Spleen (tissue), 11 donors: ENCODE data around the gene USP7. TPM values are rescaled to one million over a fixed set of nuclear protein-coding genes. Genes with fewer than 3 reads are reported as not detected.

Source experiments
- DNase-seq: peaks from one replicate; pipeline ENCODE4 v3.0.0-alpha.2; 2020
- H3K27ac ChIP-seq, 8 donors: fragments of 200-600 bp; sonication (generic) in 7 of 8; 1 replicate in 4 of 8; 2 replicates in 4 of 8; pipeline versions ENCODE4 v1.5.0 to v1.8.0; 2016 to 2021; ENCODE audit warnings: inconsistent platforms in 4 of 8, mild to moderate bottlenecking in 4 of 8, moderate library complexity in 1 of 8
- H3K27me3 ChIP-seq, 7 donors: fragments of 200-600 bp; sonication (generic) in 6 of 7; replicated peaks in 1 of 7; 1 replicate in 4 of 7; 2 replicates in 3 of 7; pipeline versions ENCODE4 v1.5.0 to v1.8.0; 2016 to 2021; ENCODE audit warnings: inconsistent platforms in 3 of 7, mild to moderate bottlenecking in 1 of 7
- H3K36me3 ChIP-seq, 6 donors: fragments of 200-600 bp; sonication (generic) in 5 of 6; 1 replicate in 4 of 6; 2 replicates in 2 of 6; pipeline versions ENCODE4 v1.5.0 to v1.8.0; 2016 to 2021; ENCODE audit warnings: inconsistent platforms in 2 of 6
- H3K4me1 ChIP-seq, 6 donors: fragments of 200-600 bp; sonication (generic) in 5 of 6; 1 replicate in 3 of 6; 2 replicates in 3 of 6; pipeline versions ENCODE4 v1.5.0 to v1.8.0; 2016 to 2021; ENCODE audit warnings: inconsistent platforms in 3 of 6
- H3K4me3 ChIP-seq, 8 donors: fragments of 200-600 bp; sonication (generic) in 7 of 8; 1 replicate in 4 of 8; 2 replicates in 4 of 8; pipeline versions ENCODE4 v1.5.0 to v1.8.0; 2016 to 2021; ENCODE audit warnings: inconsistent platforms in 4 of 8, mild to moderate bottlenecking in 4 of 8, moderate library complexity in 2 of 8
- H3K9me3 ChIP-seq, 8 donors: fragments of 200-600 bp; sonication (generic) in 7 of 8; 1 replicate in 4 of 8; 2 replicates in 4 of 8; pipeline versions ENCODE4 v1.5.0 to v1.8.0; 2016 to 2021; ENCODE audit warnings: inconsistent platforms in 4 of 8
- CTCF ChIP-seq, 11 experiments: fragments of 200-600 bp in 7 of 11; fragments of 450-650 bp in 4 of 11; sonication (generic) in 4 of 11; IDR thresholded peaks in 8 of 11; conservative IDR thresholded peaks in 3 of 11; 1 replicate in 7 of 11; 2 replicates in 4 of 11; pipeline versions ENCODE4 v1.4.0 to v1.8.0; 2016 to 2021; ENCODE audit warnings: antibody characterized with exemption in 11 of 11, inconsistent platforms in 4 of 11, mild to moderate bottlenecking in 1 of 11
- POLR2A ChIP-seq, 3 donors: fragments of 450-650 bp; IDR thresholded peaks; one replicate each; pipeline ENCODE4 v1.5.1; 2017; ENCODE audit warnings: antibody characterized with exemption in 3 of 3, mild to moderate bottlenecking in 1 of 3
- POLR2AphosphoS5 ChIP-seq, 3 donors: sonication (generic); formaldehyde crosslinking; IDR thresholded peaks; one replicate each; pipeline ENCODE4 v1.5.1; 2017; ENCODE audit warnings: antibody characterized with exemption in 3 of 3
- WGBS, 5 donors: extraction: QIAGEN DNeasy Blood & Tissue Kit in 3 of 5; methylation state at CpG; one replicate each; pipeline versions ENCODE4 v1.1.5 to v1.1.7; 2013 to 2018; 5-methylcytosine and 5-hydroxymethylcytosine counted together
- intact Hi-C: fragments of 100-400 bp; cut with DNase I; formaldehyde crosslinking; loops from one replicate; pipeline ENCODE4 v1.15.0; 2023; ENCODE audit warnings: low total_unique reads
- polyA plus RNA-seq, 3 donors: library from polyadenylated mRNA; stranded (reverse); fragments of 200-250 nt; gene quantifications; one replicate each; pipeline ENCODE4 v1.2.1, GENCODE V29; 2013
- total RNA-seq, 7 donors: library from RNA; depleted of rRNA in 3 of 7; stranded (reverse); fragments of >200 nt in 3 of 7; fragmentation: NEBNext Ultra II Directional in 4 of 7; extraction: Animal tissue kit (Norgen Biotek cat#: 25700) in 4 of 7; gene quantifications; one replicate each; pipeline versions ENCODE4 v1.1.0 to v1.2.1, GENCODE V29; 2016 to 2021
- donor health status: healthy with polysubstance abuse.
- donor health status: DM: no; HTN: no; CAD: no; lungs with moderate emphysema.
- donor health status: DM: no; HTN: no; CAD: no.
- donor health status: Bipolar disorder and iron deficiency.
- donor health status: healthy.
- donor health status: DM: no; HTN: no; CAD: no.
- donor health status: DM: yes; HTN: yes; CAD: no.

USP7 gene
- total and polyA plus RNA-seq, 10 donors: 26.1 to 145 (median 126) TPM

GRCh38 chr16:8855051-8855786 is 108.5 kb downstream of the USP7 start:
- DNase-seq: peak; percentile 37
- peak in 1 of 3 donors; percentile 12 for TF ChIP-seq POLR2AphosphoS5 (IDR thresholded peaks at IDR 0.05)
- no peak for TF ChIP-seq CTCF (IDR thresholded peaks at IDR 0.05 in 8 of 11, conservative IDR thresholded peaks at IDR 0.05 in 3 of 11)
- no peak for TF ChIP-seq POLR2A (IDR thresholded peaks at IDR 0.05)
- peaks cover 7 to 66% (median 23%) of the 10 kb centered on the region in 6 donors for H3K4me1 ChIP-seq
- peak overlapping the region in 1 of 8 donors; percentile 35 for H3K27ac ChIP-seq
- no peaks in the 10 kb centered on the region for H3K9me3 ChIP-seq
- WGBS, 5 donors: 93 to 98% (median 95%) methylated on average over 7 to 11 of the region's 11 CpGs
- H3K4me3 ChIP-seq: no peak overlapping the region
- no peaks in the 10 kb centered on the region for H3K27me3 ChIP-seq
- intact Hi-C loops: no loop called here
- H3K36me3 ChIP-seq: peaks cover 0 to 97% (median 46%) of the 10 kb centered on the region in 6 donors

- TF ChIP-seq POLR2AphosphoS5 (IDR thresholded peaks at IDR 0.05): no peak
- no peak for TF ChIP-seq CTCF (IDR thresholded peaks at IDR 0.05 in 8 of 11, conservative IDR thresholded peaks at IDR 0.05 in 3 of 11)
- no peak for TF ChIP-seq POLR2A (IDR thresholded peaks at IDR 0.05)
- no peaks in the 10 kb centered on the region for H3K9me3 ChIP-seq
- H3K27ac ChIP-seq: peak overlapping the region in 1 of 8 donors; percentile 26
- WGBS, 5 donors: 92 to 95% (median 94%) methylated on average over 9 of the region's 9 CpGs
- peaks cover 15 to 66% (median 28%) of the 10 kb centered on the region in 6 donors for H3K4me1 ChIP-seq
- peak; percentile 35 for DNase-seq
- intact Hi-C loops: no loop called here
- H3K27me3 ChIP-seq: no peaks in the 10 kb centered on the region
- H3K36me3 ChIP-seq: peaks cover 0 to 97% (median 52%) of the 10 kb centered on the region in 6 donors
- no peak overlapping the region for H3K4me3 ChIP-seq
Observed at GRCh38 chr16:8854298-8854948, 109.3 kb downstream of the USP7 start.

GRCh38 chr16:8853611-8854010 is 110.1 kb downstream of the USP7 start:
- intact Hi-C loops: no loop called here
- no peak overlapping the region for H3K4me3 ChIP-seq
- TF ChIP-seq POLR2A (IDR thresholded peaks at IDR 0.05) (no peak), POLR2AphosphoS5 (IDR thresholded peaks at IDR 0.05) (no peak), CTCF (IDR thresholded peaks at IDR 0.05 in 8 of 11, conservative IDR thresholded peaks at IDR 0.05 in 3 of 11) (no peak)
- H3K36me3 ChIP-seq: peaks cover 0 to 97% (median 56%) of the 10 kb centered on the region in 6 donors
- peak; percentile 21 for DNase-seq
- H3K9me3 ChIP-seq: no peaks in the 10 kb centered on the region
- no peaks in the 10 kb centered on the region for H3K27me3 ChIP-seq
- H3K4me1 ChIP-seq: peaks cover 18 to 66% (median 33%) of the 10 kb centered on the region in 6 donors
- H3K27ac ChIP-seq: peak overlapping the region in 4 of 8 donors; percentile 0 to 78 (median 32)
- WGBS, 5 donors: 81 to 93% (median 88%) methylated on average over 7 of the region's 7 CpGs

- DNase-seq: peak; percentile 49
- H3K36me3 ChIP-seq: peaks cover 0 to 97% (median 56%) of the 10 kb centered on the region in 6 donors
- H3K27ac ChIP-seq: peak overlapping the region in 4 of 8 donors; percentile 0 to 78 (median 32)
Observed at GRCh38 chr16:8853150-8853549, 110.6 kb downstream of the USP7 start.

More at GRCh38 chr16:8853150-8853549, 110.6 kb downstream of the USP7 start:
- Histone ChIP-seq H3K9me3 (no peaks in the 10 kb centered on the region), H3K27me3 (no peaks in the 10 kb centered on the region), H3K4me3 (no peak overlapping the region), H3K4me1 (peaks cover 18 to 61% (median 31%) of the 10 kb centered on the region in 6 donors)
- no peak for TF ChIP-seq POLR2A (IDR thresholded peaks at IDR 0.05)
- peak in 2 of 3 donors; percentile 12 to 24 for TF ChIP-seq POLR2AphosphoS5 (IDR thresholded peaks at IDR 0.05)
- TF ChIP-seq CTCF (IDR thresholded peaks at IDR 0.05 in 8 of 11, conservative IDR thresholded peaks at IDR 0.05 in 3 of 11): no peak
- WGBS, 5 donors: 73 to 84% (median 77%) methylated on average over 7 of the region's 7 CpGs
- intact Hi-C loops: no loop called here
